Measurements from ENCODE around the gene C2orf49. TPM values are rescaled to one million over a fixed set of nuclear protein-coding genes. Genes with fewer than 3 reads are reported as not detected.
A peak's percentile ranks its signal among the peaks of the same experiment; 100 is the strongest.

Gene C2orf49
- total RNA-seq, 1 donor from 2014 or later = 20.8 TPM

GRCh38 chr2:105383432-105384166, 46.3 kb downstream of the C2orf49 start:
- Mint-ChIP-seq H3K9me3 (no peaks in the 10 kb centered on the region), H3K27me3 (ENCODE audit: low read depth) (no peaks in the 10 kb centered on the region), H3K4me3 (no peak overlapping the region), H3K27ac (peak overlapping the region; percentile 60), H3K36me3 (peaks cover 29% of the 10 kb centered on the region), H3K4me1 (peaks cover 36% of the 10 kb centered on the region)
- TF ChIP-seq CTCF (IDR thresholded peaks at IDR 0.05; ENCODE audit: unreplicated experiment) = no peak
- no peak for DNase-seq (ENCODE audit: low spot score in 2 of 2, unreplicated experiment in 2 of 2)

- TF ChIP-seq CTCF (IDR thresholded peaks at IDR 0.05; ENCODE audit: unreplicated experiment) = no peak
- H3K36me3 Mint-ChIP-seq = peaks cover 29% of the 10 kb centered on the region
- peaks cover 40% of the 10 kb centered on the region for H3K4me1 Mint-ChIP-seq
- peak overlapping the region; percentile 45 for H3K27ac Mint-ChIP-seq
- no peaks in the 10 kb centered on the region for H3K9me3 Mint-ChIP-seq
- H3K27me3 Mint-ChIP-seq (ENCODE audit: low read depth) = no peaks in the 10 kb centered on the region
- DNase-seq (ENCODE audit: low spot score in 2 of 2, unreplicated experiment in 2 of 2) = no peak
- no peak overlapping the region for H3K4me3 Mint-ChIP-seq
Observed at GRCh38 chr2:105384216-105384615, 46.9 kb downstream of the C2orf49 start.

- H3K4me3 Mint-ChIP-seq = no peak overlapping the region
- H3K9me3 Mint-ChIP-seq = no peaks in the 10 kb centered on the region
- H3K27me3 Mint-ChIP-seq (ENCODE audit: low read depth) = no peaks in the 10 kb centered on the region
- H3K36me3 Mint-ChIP-seq = peaks cover 30% of the 10 kb centered on the region
- TF ChIP-seq CTCF (IDR thresholded peaks at IDR 0.05; ENCODE audit: unreplicated experiment) = no peak
- H3K4me1 Mint-ChIP-seq = peaks cover 42% of the 10 kb centered on the region
- H3K27ac Mint-ChIP-seq = no peak overlapping the region
- no peak for DNase-seq (ENCODE audit: low spot score in 2 of 2, unreplicated experiment in 2 of 2)
Observed at GRCh38 chr2:105384861-105385260, 47.5 kb downstream of the C2orf49 start.

DNA sequence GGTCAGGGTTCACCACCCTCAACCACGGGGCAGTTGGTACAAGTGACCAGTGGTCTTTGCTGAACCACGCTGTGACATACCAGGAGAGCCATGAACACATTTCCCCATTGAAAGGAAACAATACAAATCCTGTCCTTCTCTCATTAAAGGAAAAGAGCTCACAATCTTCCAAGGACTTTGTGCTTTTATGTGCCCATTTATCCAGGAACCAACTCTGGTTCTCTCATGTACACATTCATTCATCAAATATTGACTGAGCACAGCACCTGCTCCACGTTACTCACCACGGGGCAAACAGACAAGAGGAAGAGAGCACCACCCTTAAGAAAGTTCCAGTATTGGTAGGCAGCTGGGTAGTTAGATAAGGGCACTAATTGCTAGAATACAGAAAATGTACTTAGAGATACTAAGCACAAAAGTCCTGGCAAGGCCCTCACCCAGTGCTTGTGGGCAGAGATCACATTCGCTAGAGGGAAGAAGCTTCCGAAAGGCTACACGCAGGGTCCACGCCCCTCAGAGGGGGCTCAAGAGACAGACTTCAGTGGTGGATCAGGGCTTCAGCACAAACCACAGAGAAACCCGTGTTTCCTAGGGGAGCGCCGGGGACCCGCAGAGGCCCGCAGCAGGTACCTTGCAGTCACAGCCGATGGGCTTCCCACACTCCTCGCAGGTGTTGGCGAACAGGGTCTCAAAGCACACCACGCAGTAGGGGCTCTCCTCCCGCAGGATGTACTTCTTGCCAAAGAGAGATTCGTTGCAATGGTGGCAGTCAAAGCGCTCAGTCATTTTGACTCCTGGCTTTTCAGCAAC, 48.6 kb downstream of the C2orf49 start:
- H3K27ac Mint-ChIP-seq = no peak overlapping the region
- no peak overlapping the region for H3K4me3 Mint-ChIP-seq
- no peak for TF ChIP-seq CTCF (IDR thresholded peaks at IDR 0.05; ENCODE audit: unreplicated experiment)
- H3K4me1 Mint-ChIP-seq = peaks cover 36% of the 10 kb centered on the region
- H3K27me3 Mint-ChIP-seq (ENCODE audit: low read depth) = no peaks in the 10 kb centered on the region
- no peaks in the 10 kb centered on the region for H3K9me3 Mint-ChIP-seq
- peaks cover 30% of the 10 kb centered on the region for H3K36me3 Mint-ChIP-seq
- no peak for DNase-seq (ENCODE audit: low spot score in 2 of 2, unreplicated experiment in 2 of 2)

GRCh38 chr2:105387225-105387624, 49.9 kb downstream of the C2orf49 start:
- Mint-ChIP-seq H3K4me1 (peaks cover 39% of the 10 kb centered on the region), H3K4me3 (no peak overlapping the region), H3K27ac (no peak overlapping the region), H3K27me3 (ENCODE audit: low read depth) (no peaks in the 10 kb centered on the region), H3K9me3 (no peaks in the 10 kb centered on the region), H3K36me3 (peaks cover 27% of the 10 kb centered on the region)
- TF ChIP-seq CTCF (IDR thresholded peaks at IDR 0.05; ENCODE audit: unreplicated experiment) = no peak
- no peak for DNase-seq (ENCODE audit: low spot score in 2 of 2, unreplicated experiment in 2 of 2)

All from mesothelial cell of epicardium (in vitro differentiated cells).